GM12878 (cell line): ENCODE results near the gene APEX2. TPM values are rescaled to one million over a fixed set of nuclear protein-coding genes. Genes with fewer than 3 reads are reported as not detected.

Experiments
- ATAC-seq: fragments of 200-7000 bp; cut with Tn5 transposase; 3 replicates; pipeline ENCODE4 v1.9.1; 2020; ENCODE audit warnings: mild to moderate bottlenecking, moderate library complexity
- BruUV-seq: library from RNA; stranded (reverse); fragments of 400-500 nt; replicated peaks from 2 replicates; lab custom pipeline; 2021; lab: Mats Ljungman, UMichigan
- CTCF ChIA-PET: fragments of 300-600 bp; sonication (Branson Sonifier 250); formaldehyde crosslinking; extraction: SDS; loops from one replicate; lab custom pipeline; 2021; ENCODE audit warnings: inconsistent platforms; lab: Yijun Ruan, JAX
- POLR2A ChIA-PET: fragments of 350-600 bp; formaldehyde crosslinking; extraction: SDS; loops from one replicate; lab custom pipeline; 2021; ENCODE audit warnings: inconsistent platforms; lab: Charles Lee
- RAD21 ChIA-PET: fragments of 300-600 bp; sonication (Branson Sonifier 250); formaldehyde crosslinking; loops from one replicate; lab custom pipeline; 2023; ENCODE audit warnings: antibody characterized with exemption; ENCODE audit not compliant: unreplicated experiment; lab: Charles Lee
- SMC1A ChIA-PET: fragments of 300-600 bp; sonication (Branson Sonifier 250); formaldehyde crosslinking; loops from one replicate; lab custom pipeline; 2023; ENCODE audit not compliant: unreplicated experiment, uncharacterized antibody; lab: Charles Lee
- DNase-seq: peaks from one replicate; pipeline ENCODE4 v3.0.0-alpha.2; 2011; ENCODE audit warnings: low read depth, low spot score
- FAIRE-seq: peaks from 3 replicates; lab custom pipeline; 2011; peaks lifted over from hg19 to GRCh38; lab: Jason Lieb, UNC
- H2AFZ ChIP-seq: 2 replicates; pipeline ENCODE4 v1.6.0; 2011; ENCODE audit warnings: low read depth, low read length, control low read depth; ENCODE audit not compliant: control insufficient read depth
- H3K27ac ChIP-seq: 2 replicates; pipeline ENCODE4 v1.5.1; 2011; ENCODE audit warnings: control low read depth; ENCODE audit not compliant: control insufficient read depth, insufficient read depth
- H3K27me3 ChIP-seq, 2 experiments: replicated peaks in 1 of 2; 2 replicates each; pipeline versions ENCODE4 v1.6.0 to v1.6.1; 2011; ENCODE audit warnings: low read length in 1 of 2; ENCODE audit not compliant: control insufficient read depth in 2 of 2, insufficient read depth in 2 of 2
- H3K36me3 ChIP-seq, 2 experiments: 2 replicates each; pipeline ENCODE4 v1.5.1; 2011; ENCODE audit warnings: low read length in 1 of 2; ENCODE audit not compliant: control insufficient read depth in 2 of 2, insufficient read depth in 2 of 2
- H3K4me1 ChIP-seq: 2 replicates; pipeline ENCODE4 v1.6.1; 2011; ENCODE audit warnings: mild to moderate bottlenecking, low read length, moderate library complexity, mixed read lengths; ENCODE audit not compliant: control insufficient read depth, insufficient read depth
- H3K4me2 ChIP-seq: 2 replicates; pipeline ENCODE4 v1.6.0; 2011; ENCODE audit warnings: control low read depth; ENCODE audit not compliant: control insufficient read depth, insufficient read depth
- H3K4me3 ChIP-seq: fragments of 200-600 bp; sonication (generic); 2 replicates; pipeline ENCODE4 v1.5.1; 2016
- H3K79me2 ChIP-seq: 2 replicates; pipeline ENCODE4 v1.6.0; 2011; ENCODE audit warnings: low read length; ENCODE audit not compliant: control insufficient read depth, insufficient read depth
- H3K9ac ChIP-seq: 2 replicates; pipeline ENCODE4 v1.8.0; 2011; ENCODE audit warnings: low read length, control low read depth, mixed read lengths; ENCODE audit not compliant: control insufficient read depth, insufficient read depth
- H3K9me3 ChIP-seq: replicated peaks from 3 replicates; pipeline ENCODE4 v1.5.1; 2011; ENCODE audit warnings: mild to moderate bottlenecking, low read length; ENCODE audit not compliant: control insufficient read depth, insufficient read depth
- H4K20me1 ChIP-seq: 2 replicates; pipeline ENCODE4 v1.6.0; 2011; ENCODE audit not compliant: control insufficient read depth, insufficient read depth
- CBX3 ChIP-seq: fragments of 200-600 bp; sonication (generic); IDR thresholded peaks from 2 replicates; pipeline ENCODE4 v1.6.1; 2016; ENCODE audit warnings: low read depth, borderline replicate concordance
- CEBPB ChIP-seq, 2 experiments: fragments of 150-350 bp in 1 of 2; IDR thresholded peaks; 2 replicates each; pipeline ENCODE4 v1.6.1; 2012 to 2014; ENCODE audit warnings: low read depth in 2 of 2, low read length in 2 of 2, borderline replicate concordance in 1 of 2, inconsistent platforms in 1 of 2
- CEBPZ ChIP-seq: fragments of 150-350 bp; IDR thresholded peaks from 2 replicates; pipeline ENCODE4 v1.6.1; 2016; ENCODE audit warnings: low read depth, low read length
- CHD2 ChIP-seq: IDR thresholded peaks from 2 replicates; pipeline ENCODE4 v1.6.1; 2011; ENCODE audit warnings: low read depth, low read length, improper control_type of control experiment, borderline replicate concordance
- GATAD2B ChIP-seq: fragments of 450-650 bp; conservative IDR thresholded peaks from 2 replicates; pipeline ENCODE4 v1.6.1; 2017; ENCODE audit warnings: low read depth, mild to moderate bottlenecking, moderate library complexity
- HSF1 ChIP-seq: fragments of 150-350 bp; IDR thresholded peaks from 2 replicates; pipeline ENCODE4 v1.6.1; 2014; ENCODE audit warnings: mild to moderate bottlenecking, low read depth, low read length
- IRF5 ChIP-seq: fragments of 450-650 bp; IDR thresholded peaks from 2 replicates; pipeline ENCODE4 v1.6.1; 2017; ENCODE audit warnings: borderline replicate concordance
- MTA3 ChIP-seq: IDR thresholded peaks from 2 replicates; pipeline ENCODE4 v1.6.1; 2012; ENCODE audit warnings: low read length, inconsistent platforms, borderline replicate concordance
- NBN ChIP-seq: fragments of 450-650 bp; IDR thresholded peaks from 2 replicates; pipeline ENCODE4 v1.6.1; 2016
- RAD51 ChIP-seq: fragments of 450-650 bp; IDR thresholded peaks from 2 replicates; pipeline ENCODE4 v1.6.1; 2016; ENCODE audit warnings: moderate library complexity, mild to moderate bottlenecking, inconsistent platforms
- SIX5 ChIP-seq: IDR thresholded peaks from 2 replicates; pipeline ENCODE4 v1.6.1; 2011; ENCODE audit warnings: mild to moderate bottlenecking, low read depth, low read length, moderate library complexity; ENCODE audit not compliant: severe bottlenecking
- SMC3 ChIP-seq: IDR thresholded peaks from 2 replicates; pipeline ENCODE4 v1.6.1; 2011; ENCODE audit warnings: low read length, improper control_type of control experiment, borderline replicate concordance
- SREBF2 ChIP-seq: IDR thresholded peaks from 2 replicates; pipeline ENCODE4 v1.6.1; 2012; ENCODE audit warnings: mild to moderate bottlenecking, low read length
- SUPT20H ChIP-seq: IDR thresholded peaks from 2 replicates; pipeline ENCODE4 v1.6.1; 2011; ENCODE audit warnings: low read depth, mild to moderate bottlenecking, low read length, moderate library complexity, borderline replicate concordance; ENCODE audit not compliant: control insufficient read depth
- YBX1 ChIP-seq: fragments of 450-650 bp; IDR thresholded peaks from 2 replicates; pipeline ENCODE4 v1.6.1; 2016; ENCODE audit warnings: antibody characterized with exemption
- WGBS: methylation state at CpG from one replicate; pipeline ENCODE4 v1.1.6; 2016; ENCODE audit warnings: low lambda C conversion rate; ENCODE audit not compliant: insufficient replicate concordance, insufficient coverage; ENCODE audit errors: missing lambda C conversion rate; 5-methylcytosine and 5-hydroxymethylcytosine counted together
- in situ Hi-C: fragments of 300-500 bp; cut with MboI; formaldehyde crosslinking; loops from 9 replicates; pipeline ENCODE4 v1.14.3; 2018; ENCODE audit warnings: mixed read lengths
- intact Hi-C: fragments of 100-400 bp; cut with micrococcal nuclease; formaldehyde crosslinking; loops from one replicate; pipeline ENCODE4 v1.14.2; 2022; ENCODE audit not compliant: unreplicated experiment
- polyA plus RNA-seq, 11 experiments: library from polyadenylated mRNA; depleted of rRNA in 4 of 11; unstranded in 6 of 11; stranded (reverse) in 5 of 11; fragments of >200 nt; fragmentation: Nextera tagmentation in 4 of 11; fragmentation: Illumina TruSeq in 1 of 11; extraction: Ambion mirVana in 4 of 11; extraction: Trizol in 1 of 11; gene quantifications; 1 replicate in 1 of 11; 2 replicates in 10 of 11; pipeline versions ENCODE4 v1.2.1 to v1.2.3, GENCODE V29; 2011 to 2016; ENCODE audit warnings: inconsistent platforms in 2 of 11, missing spikeins in 2 of 11, low read depth in 1 of 11
- total RNA-seq, 4 experiments: library from RNA; depleted of rRNA in 3 of 4; stranded (reverse); fragments of >200 nt in 3 of 4; fragmentation: Illumina TruSeq in 1 of 4; extraction: Trizol in 1 of 4; gene quantifications; 2 replicates each; pipeline versions ENCODE4 v1.2.1 to v1.2.3, GENCODE V29; 2013 to 2021

APEX2 gene
- total and polyA plus RNA-seq, 10 of the 15 experiments (the other 5 are each of a cell fraction or from before 2014, with no cell fraction given), result 14.9 to 51.7 (median 35.6) TPM

GRCh38 chrX:55056820-55057674 lies 56.9 kb downstream of the APEX2 start:
- ChIA-PET CTCF (interaction anchor here (0.6 to 1.2 kb wide), 11 partner anchors 61 to 1740 kb away, joined by 3 to 5 read pairs (median 3); no protein-coding TSS in a partner anchor), RAD21 (interaction anchor here (1.1 to 1.3 kb wide), 2 partner anchors 166 to 417 kb away, joined by 5 to 9 read pairs; no protein-coding TSS in a partner anchor), POLR2A (no interaction called here), SMC1A (interaction anchor here (0.9 to 1.3 kb wide), 4 partner anchors 16 to 418 kb away, joined by 3 to 5 read pairs (median 4); partner anchors contain the start of gene APEX2)
- Histone ChIP-seq H3K36me3 (no peaks in the 10 kb centered on the region), H3K79me2 (no peaks in the 10 kb centered on the region), H3K9me3 (no peaks in the 10 kb centered on the region; the same call in 2 of the 3 replicates), H3K9ac (no peak overlapping the region), H3K27me3 (no peaks in the 10 kb centered on the region), H3K27ac (no peak overlapping the region), H2AFZ (no peak overlapping the region), H3K4me1 (no peaks in the 10 kb centered on the region), H3K4me3 (no peak overlapping the region), H3K4me2 (0 out of 2 replicates have a peak overlapping the region, but pooled peaks have one; percentile 17), H4K20me1 (no peaks in the 10 kb centered on the region)
- DNase-seq (no peak), ATAC-seq (no peak), FAIRE-seq (no peak)
- in situ Hi-C loops (no loop called here), intact Hi-C loops (loop anchor here (1.0 to 5.0 kb wide), 3 partner anchors 166 to 420 kb away; no protein-coding TSS in a partner anchor)
- no peak for TF ChIP-seq CEBPB (IDR thresholded peaks at IDR 0.05; ENCODE audit: borderline replicate concordance in 1 of 2, low read depth in 2 of 2, low read length in 2 of 2)
- no peak for TF ChIP-seq SUPT20H
- TF ChIP-seq SMC3, result no peak
- TF ChIP-seq CBX3, result no peak
- TF ChIP-seq RAD51, result no peak
- no peak for TF ChIP-seq IRF5
- no peak for TF ChIP-seq CHD2
- no peak for TF ChIP-seq CEBPZ
- TF ChIP-seq MTA3, result no peak
- no peak for TF ChIP-seq SREBF2
- no peak for TF ChIP-seq YBX1
- TF ChIP-seq SIX5, result no peak
- no peak for TF ChIP-seq GATAD2B
- TF ChIP-seq HSF1, result no peak
- no peak for TF ChIP-seq NBN
- BruUV-seq, result no TSS peak
- 8% methylated on average over 7 of the region's 7 CpGs for WGBS
